Stimulated activated CD4-positive, alpha-beta T cell treated with anti-CD3 and anti-CD28 coated beads, Interleukin-4, amount 100 ng/mL, for 48 hours (primary cell): Measurements from ENCODE around the gene TM4SF1.
"Not testable (repeated sequence)": the region's sequence is repeated elsewhere in the genome, so short reads cannot be mapped to it uniquely, and the experiment has no call there.

Experiments used
- DNase-seq, 2 donors: peaks; one replicate each; pipeline ENCODE4 v3.0.0-alpha.2; 2020; ENCODE audit warnings: low read depth in 2 of 2

The TM4SF1 gene

DNA sequence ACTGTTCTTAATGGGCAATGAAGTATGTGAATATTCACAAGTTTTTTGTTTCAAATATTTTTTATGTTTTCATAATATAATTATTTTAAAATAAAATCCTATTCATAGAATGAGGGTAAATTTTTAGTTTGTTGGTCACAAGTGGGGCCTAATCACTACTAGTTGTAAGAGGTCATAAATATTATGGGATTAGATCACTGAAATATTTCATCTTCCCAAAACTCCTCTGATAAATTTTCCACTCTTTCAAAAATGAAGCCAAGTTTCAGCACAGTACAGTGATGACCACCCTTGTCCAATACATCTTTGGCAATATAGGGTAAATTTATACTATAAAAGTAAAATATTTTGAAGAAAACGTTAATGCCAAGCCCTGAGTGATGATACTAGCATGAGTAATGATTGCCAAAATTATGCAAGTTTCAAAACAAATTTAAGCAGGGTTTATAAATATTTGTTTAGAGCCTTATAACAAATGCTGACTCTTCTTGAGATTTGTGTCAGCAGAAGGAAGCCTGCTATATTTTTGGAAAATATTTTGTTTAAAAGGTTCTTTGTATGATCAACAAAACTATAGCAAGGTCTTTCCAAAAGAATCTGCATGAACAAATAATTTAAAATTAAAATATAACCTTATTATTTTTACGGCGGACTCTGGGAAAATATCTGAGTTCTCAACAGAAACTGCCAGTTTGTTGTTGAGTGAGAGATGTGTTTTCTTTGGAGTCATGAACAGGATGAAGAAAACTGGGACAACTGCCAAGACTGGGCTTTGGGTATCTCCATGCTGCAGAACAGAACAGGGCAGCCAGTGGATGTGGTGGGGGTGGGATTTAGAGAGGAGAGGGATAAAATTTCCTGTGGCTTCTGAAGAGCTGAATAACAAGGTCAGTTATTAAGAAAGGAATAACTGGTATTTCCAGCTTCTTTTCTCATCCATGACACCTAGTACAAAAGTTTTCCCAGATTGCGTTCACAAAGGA is 17.9 kb upstream of the TM4SF1 start:
- no peak for DNase-seq

DNA sequence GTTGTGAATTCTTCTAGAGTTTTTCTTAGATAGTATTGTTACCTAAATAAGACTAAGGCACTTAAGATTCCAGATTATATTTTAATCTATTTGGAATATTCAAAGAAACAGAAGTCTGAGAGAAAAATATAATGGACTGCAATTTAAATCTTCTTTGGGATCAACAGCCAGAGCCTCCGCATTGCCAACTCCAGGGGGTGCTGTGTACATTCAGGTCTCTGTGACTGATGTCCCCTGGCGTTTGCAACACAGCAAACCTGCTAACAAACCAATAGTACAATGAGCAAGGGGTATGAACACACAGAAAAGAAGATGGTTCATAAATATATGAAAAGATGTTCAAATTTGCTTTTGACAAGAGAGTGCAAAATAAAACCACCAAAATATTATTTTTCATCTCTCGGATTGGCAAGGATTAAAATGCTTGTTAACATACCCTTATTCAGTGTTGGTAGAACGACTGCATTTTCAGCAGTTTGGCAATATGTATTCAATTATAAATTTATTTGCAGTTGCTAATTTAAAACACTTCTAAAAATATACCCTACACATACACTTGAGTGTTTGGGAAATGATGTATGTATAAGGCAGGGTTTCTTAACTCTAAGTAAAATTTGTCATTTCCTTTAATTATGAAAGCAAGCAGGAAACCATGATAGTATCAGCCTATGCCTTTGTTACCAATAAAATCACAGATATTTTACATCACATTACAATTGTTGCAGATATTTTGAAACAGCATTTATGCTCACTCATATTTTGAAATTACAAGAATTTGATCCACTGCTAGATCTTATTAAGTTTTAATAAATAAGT is 16.1 kb upstream of the TM4SF1 start:
- DNase-seq, result peak; percentile 11 to 28

DNA sequence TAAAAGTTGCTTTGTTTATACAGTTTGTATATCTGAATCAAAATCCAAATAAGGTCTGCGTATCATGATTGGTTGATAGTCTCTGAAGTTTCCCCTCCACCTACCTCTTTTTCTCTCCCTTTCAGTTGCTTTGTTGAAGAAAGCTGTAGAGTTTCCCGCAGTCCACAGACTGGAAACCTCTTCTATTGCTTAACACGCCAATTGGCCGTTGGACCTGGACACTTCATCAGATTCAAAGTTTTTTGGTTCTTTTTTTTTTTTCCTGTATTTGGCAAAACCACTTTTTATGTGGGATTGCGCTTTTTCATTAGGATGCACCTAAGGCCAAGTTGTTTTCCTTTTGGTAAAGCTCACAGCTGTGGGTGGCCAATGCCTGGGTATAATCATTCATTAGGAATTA is 14.5 kb upstream of the TM4SF1 start:
- no peak for DNase-seq

DNA sequence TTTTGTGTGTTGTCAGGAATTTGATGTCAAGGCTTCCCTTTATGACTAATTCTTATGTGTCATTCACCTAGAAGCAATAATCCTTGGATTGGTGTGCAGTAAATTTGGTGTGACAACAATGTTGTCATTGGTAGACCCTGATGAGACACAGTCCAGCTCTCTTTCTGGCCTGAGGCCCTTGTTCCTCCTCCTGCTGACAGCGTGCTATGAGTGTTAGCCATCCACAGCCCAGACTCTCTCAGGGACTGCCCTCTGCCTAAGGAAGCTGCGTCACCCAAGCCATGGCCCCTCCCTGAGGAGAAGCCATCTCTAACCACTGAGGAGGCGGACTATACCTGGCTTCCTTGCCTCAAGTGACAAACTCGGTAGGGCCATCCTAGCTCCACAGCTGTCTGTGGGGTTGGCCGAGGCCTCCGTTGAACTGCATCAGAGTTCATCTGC is 13.3 kb upstream of the TM4SF1 start:
- DNase-seq, result no peak

DNA sequence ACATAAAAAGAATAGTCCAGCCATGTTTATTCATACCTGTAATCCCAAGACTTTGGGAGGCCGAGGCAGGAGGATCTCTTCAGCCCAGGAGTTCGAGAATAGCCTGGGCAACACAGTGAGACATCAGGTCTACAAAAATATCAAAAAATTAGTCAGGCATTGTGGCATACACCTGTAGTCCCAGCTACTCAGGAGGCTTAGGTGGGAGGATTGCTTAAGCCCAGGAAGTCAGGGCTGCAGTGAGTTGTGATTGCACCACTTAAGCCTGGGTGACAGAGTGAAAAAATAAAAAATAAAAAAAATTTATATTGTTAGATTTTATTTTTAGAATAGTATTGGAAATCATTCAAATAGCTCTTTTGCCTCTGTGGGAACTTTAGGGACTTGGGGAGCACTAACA is 12.8 kb upstream of the TM4SF1 start:
- no peak for DNase-seq

DNA sequence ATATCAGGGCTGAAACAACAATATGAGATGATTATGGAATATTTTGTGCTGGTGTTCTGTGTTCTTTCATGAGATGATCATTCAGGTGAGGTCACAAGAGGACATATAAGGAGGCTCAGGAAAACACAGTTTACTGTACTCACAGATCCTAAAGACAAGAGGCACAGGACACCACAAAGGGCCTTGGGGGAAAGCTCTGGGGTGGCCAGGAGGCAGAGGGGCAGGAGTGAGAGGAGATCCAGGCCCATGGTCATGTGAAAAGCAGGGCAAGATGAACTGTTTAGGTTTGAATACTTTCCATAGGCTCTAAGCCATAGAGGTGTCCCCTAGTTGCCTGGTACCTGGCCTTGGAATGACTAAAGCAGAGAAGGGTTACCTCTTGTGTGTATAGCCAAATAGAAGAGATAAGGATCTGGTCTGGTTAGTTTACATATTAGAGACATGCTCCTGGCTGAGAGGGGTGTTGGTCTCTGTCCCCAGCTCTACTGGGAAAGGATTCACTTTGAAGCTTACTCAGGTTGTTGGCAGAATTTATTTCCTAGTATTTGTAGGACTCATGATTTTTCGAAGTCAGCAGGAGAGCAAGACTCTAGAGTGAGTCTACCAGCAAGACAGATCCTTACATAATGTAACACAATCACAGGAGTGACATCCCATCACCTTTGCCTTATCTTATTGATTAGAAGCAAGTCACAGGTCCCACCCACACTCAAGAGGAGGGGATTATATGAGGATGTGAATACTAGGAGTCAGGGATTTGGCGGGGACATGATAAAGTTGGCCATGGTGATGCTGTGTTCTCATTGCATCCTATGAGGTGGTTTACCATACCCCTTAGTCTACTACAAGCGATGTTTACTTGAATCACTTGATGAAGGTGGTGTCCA is 11.3 kb upstream of the TM4SF1 start:
- DNase-seq, result no peak

DNA sequence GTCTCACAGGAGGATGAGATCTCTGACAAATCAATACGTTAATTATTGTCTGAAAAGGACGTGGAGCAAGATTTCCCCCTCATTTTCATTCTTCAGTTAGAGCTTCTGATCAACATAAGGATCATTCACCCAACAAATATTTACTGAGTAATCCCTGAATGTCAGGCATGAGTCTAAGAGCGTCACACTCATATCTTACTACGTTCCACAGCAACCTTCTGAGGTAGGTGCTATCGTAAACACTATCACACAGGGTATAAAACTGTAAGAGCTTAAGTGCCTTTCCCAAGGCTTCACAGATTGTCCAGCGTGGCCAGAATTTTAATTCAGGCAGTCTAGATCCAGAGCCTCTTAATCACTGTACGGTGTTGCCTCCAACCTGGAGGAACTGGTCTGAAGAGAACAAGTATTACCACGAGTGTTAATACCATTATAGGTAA is 10.6 kb upstream of the TM4SF1 start:
- DNase-seq, result no peak

DNA sequence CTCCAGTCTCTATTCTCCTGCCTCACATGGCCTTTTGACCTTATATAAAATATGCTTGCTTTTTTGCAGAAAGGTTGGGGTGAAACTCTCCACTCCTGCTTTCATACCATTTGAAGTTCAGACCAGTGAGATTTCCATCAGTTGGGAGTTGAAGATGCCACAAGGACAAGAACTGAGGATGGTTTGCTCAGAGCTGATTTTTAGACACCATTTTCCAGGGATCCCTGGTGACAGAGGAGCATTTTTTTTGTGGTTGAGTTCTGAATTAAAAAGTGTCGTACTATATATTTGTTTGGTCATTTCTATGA is 8.8 kb upstream of the TM4SF1 start:
- DNase-seq, result no peak

DNA sequence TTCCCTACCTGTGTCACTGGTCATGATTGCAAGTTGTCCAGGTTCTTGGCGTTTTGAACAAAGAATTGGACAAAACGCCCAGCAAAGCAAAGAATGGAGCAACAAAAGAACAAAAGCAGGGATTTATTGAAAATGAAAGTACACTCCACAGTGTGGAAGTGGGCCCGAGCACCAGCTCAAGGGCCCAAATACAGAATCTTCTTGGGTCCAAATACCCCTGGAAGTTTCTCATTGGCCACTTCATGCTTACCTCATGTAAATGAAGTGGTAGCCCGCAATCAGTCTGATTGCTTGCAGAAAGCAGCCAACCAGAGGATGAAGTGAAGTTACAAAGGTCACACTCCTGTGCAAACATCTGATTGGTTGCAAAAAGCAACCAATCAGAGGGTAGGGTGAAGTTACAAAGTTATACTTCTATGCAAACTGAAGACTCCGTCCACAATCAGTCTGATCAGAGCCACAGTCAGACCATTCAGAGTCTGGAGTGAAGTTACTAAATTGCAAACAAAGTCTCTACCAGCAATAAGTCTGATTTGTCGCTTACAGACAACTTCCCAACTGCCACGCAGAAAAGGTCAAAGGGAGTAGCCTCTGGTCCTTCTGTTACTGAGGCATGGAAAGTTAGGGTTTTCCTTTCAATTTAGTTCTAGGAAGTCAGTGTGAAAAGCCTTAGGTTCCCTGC is 8.3 kb upstream of the TM4SF1 start:
- no peak for DNase-seq

DNA sequence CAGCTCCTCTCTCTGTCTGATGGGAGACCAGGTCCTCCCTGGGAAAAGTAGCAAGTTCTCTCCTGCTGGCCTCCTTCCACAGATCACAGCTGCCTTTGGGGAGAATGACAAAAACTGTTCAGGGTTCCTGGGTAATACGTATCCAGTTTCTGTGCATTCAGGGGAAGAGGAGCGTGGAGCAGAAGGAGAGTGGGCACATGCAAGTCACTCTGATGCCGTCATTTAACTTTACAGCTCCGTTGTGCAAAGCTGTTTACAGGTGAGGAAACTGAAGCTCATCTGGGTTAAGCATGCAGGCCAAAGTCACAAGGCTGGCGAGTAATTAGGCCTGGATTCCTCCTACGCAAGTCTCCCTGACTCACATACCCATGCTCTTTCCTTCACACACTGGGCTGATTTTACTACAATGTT is 7.5 kb upstream of the TM4SF1 start:
- DNase-seq, result no peak

DNA sequence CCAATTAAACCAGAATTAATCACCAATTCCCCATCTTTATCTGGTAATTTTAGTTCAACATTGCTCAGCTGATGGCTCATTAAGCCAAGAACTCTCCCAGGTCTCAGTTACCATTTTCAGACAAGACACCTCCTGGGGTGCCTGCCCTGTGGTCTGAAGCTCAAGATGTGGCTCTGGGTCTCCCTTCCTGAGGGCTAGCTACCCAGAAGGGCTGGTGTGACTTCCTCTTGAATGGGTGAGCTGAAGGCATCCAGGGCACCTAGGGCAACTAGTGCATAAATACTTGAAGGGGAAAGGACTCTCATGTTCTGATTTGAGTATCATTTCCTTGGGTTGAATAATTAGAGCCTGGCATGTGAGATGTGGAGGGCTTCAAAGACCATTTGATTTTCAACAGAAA is 6.7 kb upstream of the TM4SF1 start:
- no peak for DNase-seq

DNA sequence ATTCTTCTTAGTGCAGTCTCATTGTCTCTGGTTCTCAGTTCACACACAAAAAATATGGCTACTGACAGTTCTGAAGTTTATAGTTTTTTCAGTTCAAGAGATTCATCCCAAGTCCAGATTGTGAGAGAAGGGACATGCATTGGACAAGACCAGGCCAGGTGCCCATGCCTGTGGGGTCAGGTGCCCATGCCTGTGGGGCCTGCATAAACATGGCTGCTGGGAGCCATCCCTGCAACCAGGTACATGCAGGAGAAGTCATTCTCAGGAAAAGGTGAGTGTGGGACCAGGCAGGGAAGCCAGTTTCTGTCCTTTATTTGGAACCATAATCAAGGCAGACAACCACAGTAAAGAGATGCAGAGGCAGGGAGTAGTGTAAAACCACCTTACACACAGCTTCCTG is 6.3 kb upstream of the TM4SF1 start:
- DNase-seq, result no peak

DNA sequence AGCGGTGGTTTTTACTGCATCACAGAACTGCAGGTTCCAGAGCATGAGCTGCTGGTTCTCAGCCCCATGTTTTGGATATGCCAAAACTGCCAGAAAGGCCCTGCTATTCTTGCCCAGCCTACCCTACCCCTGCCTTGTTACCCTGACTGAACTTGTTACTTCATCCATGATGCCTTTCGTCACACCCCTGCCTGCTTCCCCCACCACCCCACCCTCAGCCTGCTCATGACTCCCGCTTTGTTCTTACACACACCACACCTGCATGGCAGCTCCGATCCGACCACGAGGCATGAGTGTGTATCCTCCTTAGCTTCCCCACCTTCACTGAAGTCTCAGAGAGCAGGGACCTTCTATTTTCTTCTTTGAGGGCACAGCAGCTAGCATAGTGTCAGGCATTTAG is 5.1 kb upstream of the TM4SF1 start:
- DNase-seq, result no peak

DNA sequence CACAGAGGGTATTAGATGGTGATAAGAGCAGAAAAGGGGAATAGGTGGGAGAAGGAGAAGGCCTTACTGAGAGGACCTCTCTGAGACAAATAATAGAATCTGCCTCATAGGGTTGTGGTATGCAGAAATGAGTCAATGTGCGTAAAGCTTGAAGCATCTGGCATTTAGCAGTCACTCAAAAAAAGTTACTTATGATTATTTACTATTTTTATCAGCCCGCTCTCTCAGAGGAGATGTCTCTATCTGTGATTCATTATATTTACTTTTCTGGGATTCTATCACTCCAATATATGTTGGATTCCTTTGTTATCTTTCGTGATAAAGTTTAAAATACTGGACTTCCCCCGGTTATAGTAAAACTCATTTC is 4.6 kb upstream of the TM4SF1 start:
- DNase-seq, result no peak

DNA sequence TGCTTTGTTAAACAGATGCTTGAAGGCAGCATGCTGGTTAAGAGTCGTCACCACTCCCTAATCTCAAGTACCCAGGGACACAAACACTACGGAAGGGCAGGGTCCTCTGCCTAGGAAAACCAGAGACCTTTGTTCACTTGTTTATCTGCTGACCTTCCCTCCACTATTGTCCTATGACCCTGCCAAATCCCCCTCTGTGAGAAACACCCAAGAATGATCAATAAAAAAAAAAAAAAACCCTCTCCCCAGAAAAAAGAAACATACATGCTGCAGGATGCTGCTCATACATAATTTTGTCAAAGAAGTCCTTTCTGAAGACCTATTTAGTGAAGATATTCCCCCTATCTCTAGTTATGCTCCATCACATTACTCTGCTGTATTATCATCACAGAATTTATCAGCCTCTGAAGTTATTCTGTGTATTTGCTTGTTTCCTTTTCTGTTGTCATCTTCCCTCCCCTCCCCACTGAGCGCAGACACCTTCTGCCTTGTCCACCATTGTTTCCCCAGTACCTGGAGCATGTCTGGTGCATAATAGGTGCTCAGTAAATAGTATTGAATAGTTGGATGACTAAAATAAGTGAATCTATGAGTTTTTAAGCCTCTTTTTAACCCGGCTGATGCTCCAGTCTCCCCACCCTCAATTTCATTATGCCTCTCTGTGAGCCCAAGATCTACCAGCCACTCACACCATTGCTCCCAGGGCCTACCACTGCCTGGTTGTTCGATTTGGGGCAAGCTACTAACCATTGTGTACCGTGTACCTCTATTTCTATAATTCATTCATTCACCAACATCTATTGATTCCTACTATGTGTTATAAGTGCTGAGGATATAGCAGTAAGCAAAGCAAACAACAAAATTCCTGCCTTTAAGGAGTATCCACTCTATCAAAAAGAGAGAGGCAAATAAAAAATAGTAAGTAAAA is 4.0 kb upstream of the TM4SF1 start:
- DNase-seq, result no peak

DNA sequence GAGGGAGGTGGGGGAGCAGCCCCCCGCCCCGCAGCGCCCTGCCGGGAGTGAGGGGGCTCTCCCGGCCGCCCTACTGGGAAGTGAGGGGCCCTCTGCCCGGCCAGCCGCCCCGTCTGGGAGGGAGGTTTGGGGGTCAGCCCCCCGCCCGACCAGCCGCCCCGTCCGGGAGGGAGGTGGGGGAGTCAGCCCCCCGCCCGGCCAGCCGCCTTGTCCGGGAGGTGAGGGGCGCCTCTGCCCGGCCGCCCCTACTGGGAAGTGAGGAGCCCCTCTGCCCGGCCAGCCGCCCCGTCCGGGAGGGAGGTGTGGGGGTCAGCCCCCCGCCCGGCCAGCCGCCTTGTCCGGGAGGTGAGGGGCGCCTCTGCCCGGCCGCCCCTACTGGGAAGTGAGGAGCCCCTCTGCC is 2.8 kb upstream of the TM4SF1 start:
- DNase-seq, result not testable (repeated sequence)

DNA sequence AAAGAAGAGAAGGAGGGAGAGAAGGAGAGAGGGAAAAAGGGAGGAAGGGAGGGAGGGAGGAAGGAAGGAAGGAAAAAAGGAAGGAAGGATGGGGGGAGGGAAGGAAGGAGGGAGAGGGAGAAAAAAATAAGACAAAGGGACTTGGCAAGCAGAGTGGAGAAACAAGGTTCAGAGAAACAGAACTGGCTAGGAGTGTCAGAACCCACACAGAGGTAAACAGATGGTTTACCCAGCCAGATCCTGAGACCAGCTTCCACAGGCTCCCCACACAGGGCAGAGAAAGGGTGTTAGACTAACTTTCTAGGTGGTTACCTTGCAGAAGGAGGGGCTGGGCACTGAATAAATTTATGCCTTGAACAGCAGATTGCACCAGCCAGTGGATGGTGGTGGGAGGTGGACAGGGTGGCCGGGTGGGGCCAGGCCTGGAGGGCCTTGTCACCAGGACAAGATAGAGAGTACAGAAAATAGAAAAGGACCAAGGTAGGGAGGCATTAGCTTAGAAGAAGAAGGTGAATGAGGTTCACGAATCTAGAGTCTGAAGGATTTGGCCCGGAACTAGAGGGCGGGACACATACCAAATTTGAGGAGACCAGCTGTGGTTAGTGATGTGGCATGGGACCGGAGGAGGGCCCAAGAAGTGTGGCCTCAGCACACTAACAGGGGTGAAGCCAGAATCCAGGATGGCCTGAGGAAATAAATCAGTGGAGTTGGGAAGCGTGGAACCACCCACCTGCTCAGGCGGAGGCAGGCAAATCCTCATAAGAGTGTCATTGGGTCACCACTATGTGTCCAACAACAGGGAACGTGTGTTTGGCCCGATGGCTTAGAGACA is 1.2 kb upstream of the TM4SF1 start:
- DNase-seq, result no peak

DNA sequence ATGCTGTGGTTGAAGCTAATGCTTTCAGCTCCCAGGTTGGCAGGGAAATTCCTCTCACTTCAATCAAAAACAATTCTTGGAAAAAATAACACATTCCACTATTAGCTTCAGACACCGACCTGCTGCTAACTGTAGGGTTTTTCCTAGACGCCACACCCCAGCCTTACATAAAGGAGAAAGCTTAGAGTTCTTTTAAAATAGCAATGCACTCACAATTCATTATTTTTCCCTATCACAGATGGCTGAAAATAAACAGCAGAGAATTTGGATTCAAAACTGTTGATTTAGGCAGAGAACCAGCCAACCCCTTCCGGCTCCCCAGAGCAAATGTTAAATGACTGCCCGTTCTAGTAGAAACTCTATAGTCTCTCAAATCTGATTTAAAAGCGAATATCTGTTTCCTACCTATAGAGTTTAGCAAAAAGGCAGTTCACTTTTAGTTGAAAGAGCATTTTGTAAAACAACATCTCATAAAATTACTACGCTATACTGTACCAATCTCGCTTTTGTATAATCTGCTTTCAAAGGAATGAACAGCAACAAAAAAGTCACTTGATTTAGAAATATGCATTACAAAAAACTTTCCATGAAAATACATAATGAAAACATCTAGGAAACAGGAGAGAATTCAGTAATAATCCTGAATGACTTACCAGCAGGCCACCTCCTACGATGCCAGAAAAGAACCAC is 586 bp downstream of the TM4SF1 start:
- no peak for DNase-seq
